ACC112 (cell line): ENCODE data around the gene C17orf114.

Experiments used
- H2AFZ ChIP-seq: fragments of 200-600 bp; sonication (generic); one replicate; pipeline ENCODE4 v1.6.0; 2017; ENCODE audit warnings: antibody characterized with exemption, low read length; ENCODE audit not compliant: unreplicated experiment
- H3K27ac ChIP-seq: fragments of 200-600 bp; sonication (generic); 2 replicates; pipeline ENCODE4 v1.5.1; 2014; ENCODE audit warnings: low read depth, mild to moderate bottlenecking, antibody characterized with exemption, low read length, moderate library complexity
- H3K27me3 ChIP-seq: fragments of 200-600 bp; sonication (generic); 2 replicates; pipeline ENCODE4 v1.6.1; 2014; ENCODE audit warnings: mild to moderate bottlenecking, antibody characterized with exemption, low read length, moderate library complexity, mixed read lengths; ENCODE audit not compliant: insufficient read depth
- H3K36me3 ChIP-seq: fragments of 200-600 bp; sonication (generic); 2 replicates; pipeline ENCODE4 v1.6.1; 2016; ENCODE audit warnings: mild to moderate bottlenecking, antibody characterized with exemption, low read length, moderate library complexity, mixed read lengths; ENCODE audit not compliant: insufficient read depth
- H3K4me1 ChIP-seq: fragments of 200-600 bp; sonication (generic); one replicate; pipeline ENCODE4 v1.6.1; 2016; ENCODE audit warnings: low read length, mixed read lengths; ENCODE audit not compliant: insufficient read depth, unreplicated experiment, control insufficient read depth
- H3K4me3 ChIP-seq: fragments of 200-600 bp; sonication (generic); 2 replicates; pipeline ENCODE4 v1.5.1; 2014; ENCODE audit warnings: mild to moderate bottlenecking, low read depth, low read length
- H3K79me2 ChIP-seq: fragments of 200-600 bp; sonication (generic); one replicate; pipeline ENCODE4 v1.6.0; 2016; ENCODE audit warnings: low read length; ENCODE audit not compliant: control insufficient read depth, unreplicated experiment, insufficient read depth

Gene C17orf114

DNA sequence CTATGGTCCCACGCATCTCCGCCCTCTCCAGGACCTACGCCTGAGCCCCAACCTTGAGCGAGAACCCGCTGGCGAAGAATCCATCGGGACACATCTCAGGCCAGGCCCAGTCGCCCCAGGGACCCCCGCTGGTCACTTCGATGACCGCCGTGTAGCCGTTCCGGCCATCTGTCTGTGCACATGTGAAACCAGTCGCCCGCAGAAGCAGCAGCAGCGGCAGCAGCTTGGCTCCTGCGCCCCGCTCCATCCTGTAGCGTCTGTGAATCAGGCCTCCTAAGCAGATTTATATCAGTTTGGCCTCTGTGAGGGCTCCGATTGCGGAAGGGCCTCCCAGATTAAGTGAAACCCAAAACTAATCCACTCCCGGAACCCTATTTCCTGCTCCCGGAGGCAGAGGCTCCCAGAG lies 16.0 kb downstream of the C17orf114 start, which contains the start of gene VMO1:
Gene VMO1 (minus strand): TSS at position 259 of the 406 bp plus-strand sequence. CDS start 12 bp downstream, at position 247.
- H3K27ac ChIP-seq = peak within 1 kb of the TSS; percentile 77; the same call in 1 of the 2 replicates
- H3K36me3 ChIP-seq = no peaks in the 10 kb centered on the region
- H2AFZ ChIP-seq = peak within 1 kb of the TSS; percentile 44
- peaks cover 7% of the 10 kb centered on the region for H3K79me2 ChIP-seq
- H3K4me3 ChIP-seq = peak within 1 kb of the TSS; percentile 48
- H3K4me1 ChIP-seq = peaks cover 36% of the 10 kb centered on the region
- H3K27me3 ChIP-seq = peaks cover 11% of the 10 kb centered on the region

DNA sequence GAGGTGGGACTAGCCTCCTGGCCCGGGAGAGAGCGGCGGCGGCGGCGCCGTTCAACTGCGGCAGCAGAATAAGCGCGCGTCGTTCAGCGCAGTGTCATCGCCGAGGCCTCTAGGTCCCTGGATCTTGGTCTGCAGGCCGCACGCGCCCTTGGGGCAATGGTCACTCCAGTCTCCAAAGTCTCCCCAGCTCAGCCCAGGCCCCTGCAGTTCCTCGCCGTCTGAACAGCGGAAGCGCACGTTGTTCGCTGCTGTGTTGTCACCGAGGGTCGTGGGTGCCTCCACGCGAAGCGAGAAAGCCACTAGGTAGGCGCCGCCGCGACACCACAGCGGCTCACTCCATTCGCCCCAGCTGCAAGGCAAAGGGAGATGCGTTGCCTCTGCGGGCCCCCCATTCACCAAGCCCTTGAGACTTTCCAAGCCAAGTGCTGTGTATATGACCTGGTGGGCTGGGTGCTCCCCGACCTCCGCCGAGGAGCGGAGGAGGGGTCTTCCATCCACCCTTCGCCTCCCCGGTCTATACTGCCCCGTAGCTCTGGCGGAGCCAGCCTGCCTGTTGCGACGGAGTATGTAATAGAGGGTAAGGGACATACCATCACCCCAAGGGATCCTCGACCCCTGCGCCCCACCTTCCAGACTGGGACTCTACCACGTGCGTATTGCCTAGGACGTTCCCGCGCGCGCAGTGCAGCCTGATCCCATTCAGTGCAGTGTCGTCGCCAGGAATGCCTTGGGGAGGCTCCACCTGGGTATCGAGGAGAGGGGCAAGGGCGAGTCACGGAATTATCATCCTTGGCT lies 16.6 kb downstream of the C17orf114 start:
- Histone ChIP-seq H3K27ac (no peak overlapping the region), H3K36me3 (no peaks in the 10 kb centered on the region), H3K4me1 (peaks cover 33% of the 10 kb centered on the region), H3K27me3 (peaks cover 13% of the 10 kb centered on the region), H2AFZ (peak overlapping the region; percentile 44), H3K79me2 (peaks cover 7% of the 10 kb centered on the region), H3K4me3 (peak overlapping the region; percentile 48)

- Histone ChIP-seq H3K27me3 (peaks cover 20% of the 10 kb centered on the region), H3K79me2 (no peaks in the 10 kb centered on the region), H3K4me3 (no peak overlapping the region), H3K27ac (no peak overlapping the region), H2AFZ (no peak overlapping the region), H3K36me3 (no peaks in the 10 kb centered on the region), H3K4me1 (peaks cover 17% of the 10 kb centered on the region)
Observed at GRCh38 chr17:4782652-4783051, 19.5 kb downstream of the C17orf114 start.

- Histone ChIP-seq H3K27ac (no peak overlapping the region), H3K4me3 (no peak overlapping the region), H2AFZ (no peak overlapping the region), H3K27me3 (peaks cover 16% of the 10 kb centered on the region), H3K36me3 (no peaks in the 10 kb centered on the region), H3K79me2 (no peaks in the 10 kb centered on the region), H3K4me1 (peaks cover under 1% of the 10 kb centered on the region)
Observed at GRCh38 chr17:4780325-4780955, 21.7 kb downstream of the C17orf114 start.

- H3K4me3 ChIP-seq = no peak overlapping the region
- no peaks in the 10 kb centered on the region for H3K36me3 ChIP-seq
- H3K79me2 ChIP-seq = no peaks in the 10 kb centered on the region
- H3K27me3 ChIP-seq = peaks cover 17% of the 10 kb centered on the region
- H3K4me1 ChIP-seq = no peaks in the 10 kb centered on the region
- no peak overlapping the region for H2AFZ ChIP-seq
- H3K27ac ChIP-seq = no peak overlapping the region
Observed at GRCh38 chr17:4777969-4778760, 24.0 kb downstream of the C17orf114 start.

DNA sequence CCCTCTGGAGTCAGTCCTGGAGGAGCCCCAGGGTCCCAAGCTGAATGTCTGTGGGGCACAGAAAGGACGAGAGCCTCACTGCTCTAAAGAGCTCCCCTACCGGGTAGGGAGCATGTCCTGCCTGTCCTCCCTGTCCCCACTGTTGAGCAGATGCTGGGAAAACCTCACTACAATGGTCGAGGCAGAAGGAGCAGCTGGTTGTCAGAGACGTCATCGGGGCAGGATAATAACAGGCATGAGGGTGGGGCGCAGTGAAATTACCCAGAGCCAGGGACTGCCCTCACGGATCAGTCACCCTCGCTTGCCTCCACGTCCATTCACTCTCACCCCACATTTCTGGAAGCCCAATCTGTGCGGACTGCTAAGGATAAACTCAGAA lies 29.9 kb downstream of the C17orf114 start:
- Histone ChIP-seq H2AFZ (no peak overlapping the region), H3K4me3 (no peak overlapping the region), H3K27ac (no peak overlapping the region), H3K79me2 (no peaks in the 10 kb centered on the region), H3K36me3 (no peaks in the 10 kb centered on the region), H3K27me3 (peaks cover 20% of the 10 kb centered on the region), H3K4me1 (peaks cover 4% of the 10 kb centered on the region)

DNA sequence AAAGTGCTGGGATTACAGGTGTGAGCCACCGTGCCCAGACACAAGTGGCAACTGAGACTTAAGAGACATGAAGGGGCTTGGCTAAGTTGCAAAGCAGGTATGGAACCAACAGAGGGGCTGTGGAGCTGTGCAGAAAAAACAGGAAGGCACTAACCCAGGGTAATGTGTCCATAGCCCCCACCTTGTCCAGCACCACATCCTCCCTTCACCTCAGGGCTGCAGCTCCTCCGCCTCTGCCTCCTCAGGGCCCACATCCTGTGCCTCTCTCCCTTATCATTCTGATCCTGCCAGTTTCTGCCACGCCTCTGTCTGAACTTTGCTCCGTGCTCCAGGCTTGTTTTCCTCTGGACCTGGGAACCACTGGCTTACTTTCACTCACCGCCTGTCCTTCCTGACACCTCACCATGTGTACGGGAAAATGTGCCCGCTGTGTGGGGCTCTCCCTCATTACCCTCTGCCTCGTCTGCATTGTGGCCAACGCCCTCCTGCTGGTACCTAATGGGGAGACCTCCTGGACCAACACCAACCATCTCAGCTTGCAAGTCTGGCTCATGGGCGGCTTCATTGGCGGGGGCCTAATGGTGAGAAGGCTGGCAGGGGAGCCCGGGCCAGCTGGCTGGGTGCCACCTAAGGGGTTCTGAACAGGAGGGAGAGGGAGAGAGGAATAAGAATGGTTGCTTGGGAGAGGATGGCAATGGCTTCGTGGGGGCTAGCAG lies 30.5 kb downstream of the C17orf114 start, which contains the start of gene TM4SF5:
Gene TM4SF5 (plus strand): TSS at position 368 of the 716 bp plus-strand sequence. CDS start 37 bp downstream, at position 405.
- Histone ChIP-seq H3K36me3 (no peaks in the 10 kb centered on the region), H3K4me1 (peaks cover 4% of the 10 kb centered on the region), H3K27ac (no peak within 1 kb of the TSS), H3K4me3 (no peak within 1 kb of the TSS), H3K27me3 (peaks cover 20% of the 10 kb centered on the region), H2AFZ (no peak within 1 kb of the TSS), H3K79me2 (no peaks in the 10 kb centered on the region)

GRCh38 chr17:4769628-4770027 lies 32.5 kb downstream of the C17orf114 start:
- Histone ChIP-seq H3K4me3 (no peak overlapping the region), H3K79me2 (no peaks in the 10 kb centered on the region), H2AFZ (no peak overlapping the region), H3K27me3 (peaks cover 20% of the 10 kb centered on the region), H3K4me1 (peaks cover 4% of the 10 kb centered on the region), H3K36me3 (no peaks in the 10 kb centered on the region), H3K27ac (no peak overlapping the region)

DNA sequence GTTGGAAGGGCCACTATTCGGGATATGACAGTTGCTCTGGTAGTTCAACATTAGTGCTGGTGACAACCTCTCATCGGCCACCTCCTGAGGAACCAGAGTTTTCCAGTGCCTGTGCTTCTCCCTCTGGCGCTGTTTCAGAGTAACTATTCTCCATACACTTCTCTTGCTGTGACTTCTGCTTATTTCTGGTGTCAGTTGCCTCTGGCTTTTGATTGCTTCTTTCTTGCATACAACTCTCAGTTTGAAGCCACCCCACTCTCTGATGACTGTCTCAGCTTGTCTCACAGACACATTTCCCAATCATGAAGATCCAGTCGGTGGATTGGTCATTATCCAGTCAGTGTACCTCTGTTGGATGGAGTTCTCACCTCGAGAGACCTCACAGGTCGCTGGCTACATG lies 33.8 kb downstream of the C17orf114 start:
- Histone ChIP-seq H3K36me3 (no peaks in the 10 kb centered on the region), H2AFZ (no peak overlapping the region), H3K27ac (no peak overlapping the region), H3K4me1 (peaks cover 4% of the 10 kb centered on the region), H3K79me2 (no peaks in the 10 kb centered on the region), H3K27me3 (peaks cover 14% of the 10 kb centered on the region), H3K4me3 (no peak overlapping the region)

DNA sequence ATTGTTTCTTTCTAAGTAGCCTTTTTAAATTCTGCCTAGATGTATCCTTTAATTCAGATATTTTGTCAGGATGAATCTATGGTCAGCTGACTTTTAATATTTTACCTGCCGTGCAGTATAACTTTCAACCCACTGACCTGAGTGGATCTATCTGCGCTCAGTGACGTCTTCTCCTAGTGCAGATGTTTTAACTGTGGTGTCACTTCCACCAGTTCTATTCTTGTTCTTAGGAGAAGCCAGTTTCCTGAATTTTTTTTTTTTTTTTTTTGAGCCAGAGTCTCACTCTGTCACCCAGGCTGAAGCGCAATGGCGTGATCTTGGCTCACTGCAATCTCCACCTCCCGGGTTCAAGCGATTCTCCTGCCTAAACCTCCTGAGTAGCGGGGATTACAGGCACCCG lies 35.4 kb downstream of the C17orf114 start:
- H3K27me3 ChIP-seq = peaks cover 2% of the 10 kb centered on the region; the same call in 1 of the 2 replicates
- no peak overlapping the region for H3K4me3 ChIP-seq
- H3K27ac ChIP-seq = no peak overlapping the region
- H2AFZ ChIP-seq = no peak overlapping the region
- H3K36me3 ChIP-seq = no peaks in the 10 kb centered on the region
- peaks cover 4% of the 10 kb centered on the region for H3K4me1 ChIP-seq
- no peaks in the 10 kb centered on the region for H3K79me2 ChIP-seq
